Stimulated activated CD4-positive, alpha-beta T cell treated with anti-CD3 and anti-CD28 coated beads, Interleukin-1b, Interleukin-23, amount 100 ng/mL, for 24 hours (primary cell): ENCODE results near the gene CA9.

ENCODE experiments used
- DNase-seq, 4 experiments: peaks; one replicate each; pipeline ENCODE4 v3.0.0-alpha.2; 2020; ENCODE audit warnings: low read depth in 4 of 4, low spot score in 1 of 4

CA9 gene

GRCh38 chr9:35651956-35652828, 21.5 kb upstream of the CA9 start:
- DNase-seq, result no peak

GRCh38 chr9:35652829-35653209, 20.9 kb upstream of the CA9 start:
- DNase-seq, result no peak

- DNase-seq, result no peak
Measured at GRCh38 chr9:35653611-35654010, 20.1 kb upstream of the CA9 start.

- DNase-seq, result no peak
Measured at GRCh38 chr9:35656348-35656747, 17.4 kb upstream of the CA9 start.

GRCh38 chr9:35656831-35657545, 16.7 kb upstream of the CA9 start:
- no peak for DNase-seq

GRCh38 chr9:35657546-35658136, 16.1 kb upstream of the CA9 start, which contains the start of gene RMRP:
TSS of gene RMRP (minus strand) at chr9:35658019.
- DNase-seq, result peak; percentile 83 to 96 (median 90)

- peak; percentile 59 to 74 (median 70) for DNase-seq
Measured at GRCh38 chr9:35658137-35658967, 15.4 kb upstream of the CA9 start, which contains the start of gene CCDC107. TSS of gene CCDC107 (plus strand) at chr9:35658292. CDS start at chr9:35658380, 88 bp downstream.

GRCh38 chr9:35658968-35659220, 14.8 kb upstream of the CA9 start:
- DNase-seq, result no peak

- DNase-seq, result no peak
Measured at GRCh38 chr9:35659340-35659739, 14.4 kb upstream of the CA9 start.

GRCh38 chr9:35660966-35661415, 12.7 kb upstream of the CA9 start:
- no peak for DNase-seq

GRCh38 chr9:35661756-35662350, 11.9 kb upstream of the CA9 start:
- DNase-seq, result no peak

- no peak for DNase-seq
Measured at GRCh38 chr9:35662437-35662836, 11.3 kb upstream of the CA9 start.

GRCh38 chr9:35664531-35665470, 8.9 kb upstream of the CA9 start, which contains the start of gene ARHGEF39:
TSS of gene ARHGEF39 (minus strand) at chr9:35665195. CDS start at chr9:35665169, 26 bp downstream.
- peak in 3 of 4 experiments; percentile 42 to 73 (median 56) for DNase-seq

- no peak for DNase-seq
Measured at GRCh38 chr9:35665471-35665818, 8.3 kb upstream of the CA9 start.

GRCh38 chr9:35666045-35666444, 7.7 kb upstream of the CA9 start:
- no peak for DNase-seq

- DNase-seq, result no peak
Measured at GRCh38 chr9:35666549-35666948, 7.2 kb upstream of the CA9 start.

- DNase-seq, result no peak
Measured at GRCh38 chr9:35667939-35668338, 5.8 kb upstream of the CA9 start.

GRCh38 chr9:35669331-35670145, 4.2 kb upstream of the CA9 start:
- no peak for DNase-seq

- no peak for DNase-seq
Measured at GRCh38 chr9:35674025-35674361, 265 bp downstream of the CA9 start.
